Body of pancreas (tissue), 4 donors: ENCODE results near the gene SLC29A3. TPM values are rescaled to one million over a fixed set of nuclear protein-coding genes. Genes with fewer than 3 reads are reported as not detected.

ENCODE experiments used
- ATAC-seq: fragments of 150-250 bp; one replicate; pipeline ENCODE4 v1.9.1; 2016
- DNase-seq, 4 donors: peaks; one replicate each; pipeline ENCODE4 v3.0.0-alpha.2; 2019
- H3K27ac ChIP-seq, 4 donors: fragments of 200-600 bp; sonication (generic); 1 replicate in 3 of 4; 2 replicates in 1 of 4; pipeline versions ENCODE4 v1.5.1 to v1.6.1; 2016 to 2019; ENCODE audit warnings: mild to moderate bottlenecking in 1 of 4, mixed read lengths in 1 of 4, moderate library complexity in 1 of 4
- H3K27me3 ChIP-seq, 2 donors: fragments of 200-600 bp; sonication (generic); one replicate each; pipeline ENCODE4 v1.6.0; 2016; ENCODE audit warnings: mild to moderate bottlenecking in 1 of 2
- H3K36me3 ChIP-seq, 2 donors: fragments of 200-600 bp; sonication (generic); replicated peaks in 1 of 2; 2 replicates each; pipeline ENCODE4 v1.5.1; 2016; ENCODE audit warnings: low read depth in 2 of 2; ENCODE audit not compliant: insufficient read depth in 1 of 2
- H3K4me1 ChIP-seq: fragments of 200-600 bp; sonication (generic); one replicate; pipeline ENCODE4 v1.6.0; 2016
- H3K4me3 ChIP-seq, 2 donors: fragments of 200-600 bp; sonication (generic); 1 replicate in 1 of 2; 2 replicates in 1 of 2; pipeline ENCODE4 v1.5.1; 2016 to 2019
- H3K9me3 ChIP-seq, 3 donors: fragments of 200-600 bp; sonication (generic); 1 replicate in 2 of 3; 2 replicates in 1 of 3; pipeline ENCODE4 v1.5.1; 2016
- CTCF ChIP-seq, 7 experiments: fragments of 450-650 bp in 4 of 7; fragments of 200-600 bp in 3 of 7; sonication (generic) in 3 of 7; IDR thresholded peaks; one replicate each; pipeline ENCODE4 v1.5.1; 2016 to 2019; ENCODE audit warnings: antibody characterized with exemption in 7 of 7
- POLR2A ChIP-seq, 3 donors: fragments of 450-650 bp; IDR thresholded peaks; one replicate each; pipeline ENCODE4 v1.6.1; 2016; ENCODE audit warnings: antibody characterized with exemption in 3 of 3, mild to moderate bottlenecking in 2 of 3
- WGBS, 2 donors: methylation state at CpG; one replicate each; pipeline ENCODE4 v1.1.5; 2017; 5-methylcytosine and 5-hydroxymethylcytosine counted together
- intact Hi-C: fragments of 100-400 bp; cut with DNase I; formaldehyde crosslinking; loops from one replicate; pipeline ENCODE4 v1.15.1; 2023
- total RNA-seq, 2 donors: library from RNA; depleted of rRNA; stranded (reverse); fragments of >200 nt; gene quantifications; one replicate each; pipeline ENCODE4 v1.1.0, GENCODE V29; 2016

The SLC29A3 gene
- total RNA-seq, 2 donors from 2014 or later = 0.99 to 5.2 TPM

DNA sequence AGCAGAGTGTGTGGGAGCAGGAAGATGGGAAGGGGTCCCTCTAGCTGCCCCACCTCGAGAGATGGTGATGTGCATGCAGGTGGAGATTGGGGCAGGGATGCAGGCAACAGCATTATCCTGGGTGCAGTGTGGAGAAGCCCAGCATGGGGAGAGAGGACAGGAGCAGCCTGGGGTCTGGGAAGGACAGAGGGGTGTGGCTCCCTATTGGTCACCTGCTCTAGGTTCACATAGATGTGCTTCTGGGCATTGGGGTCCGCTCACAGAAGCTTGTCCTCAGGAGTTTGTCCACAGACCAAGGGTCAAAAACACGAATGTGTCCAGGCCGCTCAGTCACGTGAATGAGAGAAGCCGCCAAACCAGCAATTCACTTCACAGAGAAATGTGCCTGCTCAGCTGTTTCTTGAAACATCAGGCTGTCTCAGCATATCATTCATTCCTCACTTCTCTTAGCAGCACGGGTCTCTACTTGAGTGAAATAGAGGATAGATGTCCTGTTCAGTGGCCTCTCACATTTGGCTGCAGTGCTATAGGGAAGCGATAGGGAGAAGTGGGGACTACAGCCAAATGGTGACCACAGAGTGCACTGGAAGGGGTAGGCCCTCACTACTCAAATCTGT lies 11.5 kb upstream of the SLC29A3 start:
- H3K27me3 ChIP-seq = no peaks in the 10 kb centered on the region
- no peaks in the 10 kb centered on the region for H3K36me3 ChIP-seq
- H3K9me3 ChIP-seq = no peaks in the 10 kb centered on the region
- TF ChIP-seq CTCF (IDR thresholded peaks at IDR 0.05) (no peak), POLR2A (IDR thresholded peaks at IDR 0.05) (no peak)
- DNase-seq (no peak), ATAC-seq (no peak)
- no peak overlapping the region for H3K4me3 ChIP-seq
- no peak overlapping the region for H3K27ac ChIP-seq
- intact Hi-C loops = no loop called here
- 56 to 71% methylated on average over 4 to 8 of the region's 8 CpGs for WGBS, 2 donors
- no peaks in the 10 kb centered on the region for H3K4me1 ChIP-seq

DNA sequence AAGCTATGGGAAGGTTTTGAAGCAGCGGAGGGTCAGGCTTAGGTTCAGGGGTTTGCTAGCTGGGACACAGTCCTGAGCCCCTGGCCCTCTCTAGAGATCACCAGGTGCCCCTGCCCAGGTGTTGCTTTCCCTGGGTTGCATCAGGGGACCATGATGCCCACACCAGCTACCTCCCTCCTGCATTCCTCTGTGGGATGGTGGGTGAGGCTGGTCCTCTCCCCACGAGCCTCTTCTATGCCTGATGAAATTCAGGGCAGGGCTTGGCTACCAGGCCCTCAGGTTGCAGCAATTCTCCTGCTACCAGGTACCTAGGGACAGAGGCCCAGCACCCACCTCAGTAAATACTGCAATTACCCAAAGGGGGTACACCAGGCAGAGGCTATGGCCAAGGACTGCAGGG lies 10.8 kb upstream of the SLC29A3 start:
- H3K27ac ChIP-seq = no peak overlapping the region
- intact Hi-C loops = no loop called here
- TF ChIP-seq POLR2A (IDR thresholded peaks at IDR 0.05) (no peak), CTCF (IDR thresholded peaks at IDR 0.05) (no peak)
- H3K9me3 ChIP-seq = no peaks in the 10 kb centered on the region
- H3K4me3 ChIP-seq = no peak overlapping the region
- no peaks in the 10 kb centered on the region for H3K36me3 ChIP-seq
- 69 to 83% methylated on average over 2 of the region's 2 CpGs for WGBS, 2 donors
- H3K4me1 ChIP-seq = no peaks in the 10 kb centered on the region
- ATAC-seq (no peak), DNase-seq (no peak)
- no peaks in the 10 kb centered on the region for H3K27me3 ChIP-seq

DNA sequence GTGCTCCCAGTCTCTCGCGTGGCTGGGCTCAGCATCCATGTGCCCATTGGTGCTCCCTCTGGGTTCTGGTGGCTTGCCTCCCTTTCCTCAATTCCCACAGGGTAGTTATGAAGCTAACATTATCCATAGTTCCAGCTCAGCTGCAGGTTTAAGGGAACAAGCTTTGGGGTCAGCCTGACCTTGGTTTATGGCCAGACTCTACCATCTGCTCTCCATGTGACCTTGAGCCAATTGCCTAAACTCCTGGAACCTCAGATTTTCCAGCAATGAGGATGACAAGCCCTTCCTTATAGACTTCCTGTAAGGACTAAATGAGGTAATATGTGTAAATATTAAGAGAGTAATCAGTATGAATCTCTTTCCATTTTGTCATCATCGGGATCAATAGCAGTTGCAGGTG lies 10.1 kb upstream of the SLC29A3 start:
- 44 to 59% methylated on average over 3 of the region's 3 CpGs for WGBS, 2 donors
- ATAC-seq = no peak

DNA sequence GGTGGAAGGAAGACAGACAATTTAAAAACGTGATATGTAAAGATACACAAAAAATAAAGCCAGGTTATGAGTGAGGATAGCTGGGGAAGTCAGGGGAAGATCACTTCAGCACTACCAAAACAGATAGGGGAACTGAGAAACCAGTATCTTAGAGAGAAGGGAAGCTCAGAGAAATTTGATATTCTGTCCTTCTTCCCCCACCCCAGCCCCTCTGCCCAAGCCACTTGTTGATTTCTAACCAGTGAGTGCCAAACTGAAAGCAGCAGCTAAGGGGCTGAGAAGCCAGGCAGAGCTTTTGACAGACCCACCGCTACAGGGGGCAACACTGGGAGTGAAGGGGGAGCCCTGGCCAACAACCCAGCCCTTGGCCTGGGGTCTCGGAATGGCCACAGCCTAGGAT lies 9.1 kb upstream of the SLC29A3 start:
- 47 to 51% methylated on average over 3 of the region's 3 CpGs for WGBS, 2 donors
- no peaks in the 10 kb centered on the region for H3K27me3 ChIP-seq
- no peak for TF ChIP-seq POLR2A (IDR thresholded peaks at IDR 0.05)
- no peak for TF ChIP-seq CTCF (IDR thresholded peaks at IDR 0.05)
- ATAC-seq = no peak
- no peak overlapping the region for H3K27ac ChIP-seq
- no peak overlapping the region for H3K4me3 ChIP-seq
- H3K4me1 ChIP-seq = peaks cover 3% of the 10 kb centered on the region
- no peaks in the 10 kb centered on the region for H3K36me3 ChIP-seq
- intact Hi-C loops = loop anchor here (5.0 kb wide), 1 partner anchor 262 kb away; no protein-coding TSS in a partner anchor
- no peak for DNase-seq
- H3K9me3 ChIP-seq = no peaks in the 10 kb centered on the region

More for the DNA sequence above, 10.1 kb upstream of the SLC29A3 start:
- no peaks in the 10 kb centered on the region for H3K27me3 ChIP-seq
- H3K9me3 ChIP-seq = no peaks in the 10 kb centered on the region
- H3K36me3 ChIP-seq = no peaks in the 10 kb centered on the region
- DNase-seq = no peak
- H3K27ac ChIP-seq = no peak overlapping the region
- no peak overlapping the region for H3K4me3 ChIP-seq
- H3K4me1 ChIP-seq = peaks cover under 1% of the 10 kb centered on the region
- no peak for TF ChIP-seq CTCF (IDR thresholded peaks at IDR 0.05)
- TF ChIP-seq POLR2A (IDR thresholded peaks at IDR 0.05) = no peak
- intact Hi-C loops = no loop called here

DNA sequence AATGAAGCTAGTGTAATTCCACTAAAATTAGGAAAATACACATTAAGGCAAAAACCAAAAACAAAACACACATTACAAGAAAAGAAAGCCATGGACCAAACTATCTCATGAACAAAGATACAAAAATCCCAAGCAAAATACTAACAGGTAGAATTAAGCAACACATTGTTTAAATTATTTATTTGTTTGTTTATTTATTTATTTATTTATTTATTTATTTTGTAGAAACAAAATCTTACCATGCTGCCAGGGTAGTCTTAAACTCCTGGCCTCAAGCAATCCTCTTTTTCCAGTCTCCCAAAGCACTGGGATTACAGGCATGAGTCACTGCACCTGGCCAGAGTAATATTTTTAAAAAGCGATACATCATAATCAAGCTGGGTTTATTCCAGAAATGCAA lies 6.8 kb upstream of the SLC29A3 start:
- Histone ChIP-seq H3K36me3 (no peaks in the 10 kb centered on the region), H3K27ac (no peak overlapping the region), H3K4me3 (no peak overlapping the region), H3K9me3 (no peaks in the 10 kb centered on the region), H3K4me1 (peaks cover 3% of the 10 kb centered on the region), H3K27me3 (no peaks in the 10 kb centered on the region)
- no peak for TF ChIP-seq CTCF (IDR thresholded peaks at IDR 0.05)
- no peak for TF ChIP-seq POLR2A (IDR thresholded peaks at IDR 0.05)
- WGBS, 2 donors = 33 to 38% methylated on average over 1 of the region's 1 CpG
- ATAC-seq (no peak), DNase-seq (no peak)
- intact Hi-C loops = loop anchor here (5.0 kb wide), 1 partner anchor 260 kb away; no protein-coding TSS in a partner anchor
